DLD1 (cell line): ENCODE results near the gene MAG.

Experiments used
- in situ Hi-C: cut with HindIII; loops from 2 replicates; pipeline ENCODE4 v1.10.0; 2017; ENCODE audit warnings: low sequenced_read_pairs

MAG gene

DNA sequence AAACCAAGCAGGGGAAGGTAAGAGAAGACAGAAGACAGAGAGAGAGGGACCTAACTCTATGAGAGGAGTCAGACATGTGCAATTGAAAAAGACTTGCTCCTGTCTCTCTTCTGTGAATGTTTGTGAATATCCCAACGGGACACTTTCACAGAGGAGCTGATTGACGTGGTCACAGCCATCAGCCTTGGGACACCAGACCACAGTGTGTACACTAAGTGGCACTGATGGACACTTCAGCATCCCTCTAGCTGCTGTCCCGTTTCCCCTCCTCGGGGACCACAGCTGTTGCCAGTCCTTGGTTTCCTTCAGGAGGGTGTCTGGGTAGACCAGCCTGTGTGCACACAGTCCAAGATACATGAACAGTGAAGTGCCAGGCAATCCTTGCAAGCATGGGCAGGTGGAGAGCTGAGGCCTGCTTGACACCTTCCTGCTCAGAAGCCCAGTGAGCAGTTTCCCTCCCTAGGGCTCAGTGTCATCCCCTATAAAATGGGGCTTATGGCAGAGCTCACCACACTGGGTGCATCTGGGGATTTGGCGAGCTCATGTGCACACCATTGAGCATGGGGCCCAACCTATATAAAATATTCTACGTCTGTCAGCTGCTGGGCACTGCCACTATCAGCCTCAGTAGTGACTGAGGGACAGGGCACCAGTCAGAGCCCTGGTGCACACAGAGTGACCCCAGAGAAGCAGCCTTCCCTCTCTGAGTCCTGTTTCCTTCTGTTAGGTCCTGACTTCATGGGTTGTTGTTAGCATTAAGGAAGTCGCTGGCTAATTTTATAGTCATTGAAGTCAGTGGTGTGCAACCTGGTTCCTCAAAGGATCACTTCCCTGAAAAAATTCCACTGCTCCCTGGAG, 27.5 kb upstream of the MAG start:
- in situ Hi-C loops: no loop called here

DNA sequence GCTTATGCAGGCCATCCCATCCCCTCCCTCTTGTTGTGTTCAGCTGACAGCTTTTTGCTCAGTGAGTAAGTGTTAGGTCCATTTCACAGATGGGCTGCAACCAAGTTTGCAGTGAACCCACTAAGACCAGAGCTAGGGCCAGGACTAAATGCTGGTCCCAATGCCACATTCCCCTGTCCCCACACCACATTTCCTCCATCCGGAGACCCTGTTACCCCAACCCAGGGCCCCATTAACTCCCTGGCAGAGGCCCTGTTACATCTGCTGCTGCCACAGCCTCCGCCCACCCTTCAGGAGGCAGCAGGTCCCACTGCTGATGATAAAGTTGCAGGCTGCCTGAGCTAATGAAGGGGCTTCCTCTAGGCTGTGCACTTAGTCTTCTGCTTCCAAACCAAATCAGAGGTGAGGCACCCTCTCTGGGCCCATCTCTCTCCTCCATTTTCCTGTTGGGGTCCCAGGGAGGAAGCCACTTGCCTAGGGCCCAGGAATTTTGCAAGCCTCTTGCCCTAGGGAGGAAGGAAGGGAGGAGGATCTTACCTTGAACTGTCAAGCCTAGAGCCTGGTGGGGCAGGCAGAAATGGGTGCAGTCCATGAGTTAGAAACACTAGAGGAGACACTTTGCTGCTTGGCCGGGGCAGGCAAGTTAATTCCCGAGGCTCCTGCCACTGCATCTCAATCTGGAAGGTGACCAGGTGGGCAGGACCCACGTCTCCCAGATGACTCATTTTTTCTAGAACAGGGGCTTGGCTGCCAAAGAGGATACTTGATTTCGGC, 26.6 kb upstream of the MAG start:
- in situ Hi-C loops: no loop called here

DNA sequence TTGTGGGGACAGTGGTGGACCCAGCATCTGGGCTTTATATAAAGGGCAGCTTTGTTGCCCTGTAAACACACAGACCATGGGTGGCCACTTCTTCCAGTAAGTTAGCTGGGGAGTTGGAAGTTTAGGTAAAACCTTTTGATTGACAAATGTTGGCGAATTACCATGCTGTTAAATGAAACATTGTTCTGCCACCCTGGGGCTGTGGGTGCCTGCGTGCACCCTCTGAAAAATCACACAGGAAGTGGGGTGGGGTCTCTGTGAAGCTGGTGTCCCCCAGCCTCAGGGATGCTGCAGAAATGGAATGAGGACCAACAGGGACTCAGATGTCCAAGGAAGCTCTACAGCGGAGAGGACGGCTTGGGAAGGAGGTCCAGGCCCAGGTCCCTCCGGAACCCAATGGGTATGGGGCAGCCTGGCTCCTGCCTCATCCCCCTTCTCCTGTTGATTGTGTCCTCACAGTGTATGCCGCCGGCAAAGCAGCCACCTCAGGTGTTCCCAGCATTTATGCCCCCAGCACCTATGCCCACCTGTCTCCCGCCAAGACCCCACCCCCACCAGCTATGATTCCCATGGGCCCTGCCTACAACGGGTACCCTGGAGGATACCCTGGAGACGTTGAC, 26.0 kb upstream of the MAG start:
- in situ Hi-C loops: no loop called here

- in situ Hi-C loops: no loop called here
Measured at GRCh38 chr19:35266520-35267352, 25.2 kb upstream of the MAG start.

GRCh38 chr19:35267353-35267817, 24.6 kb upstream of the MAG start:
- in situ Hi-C loops: no loop called here

DNA sequence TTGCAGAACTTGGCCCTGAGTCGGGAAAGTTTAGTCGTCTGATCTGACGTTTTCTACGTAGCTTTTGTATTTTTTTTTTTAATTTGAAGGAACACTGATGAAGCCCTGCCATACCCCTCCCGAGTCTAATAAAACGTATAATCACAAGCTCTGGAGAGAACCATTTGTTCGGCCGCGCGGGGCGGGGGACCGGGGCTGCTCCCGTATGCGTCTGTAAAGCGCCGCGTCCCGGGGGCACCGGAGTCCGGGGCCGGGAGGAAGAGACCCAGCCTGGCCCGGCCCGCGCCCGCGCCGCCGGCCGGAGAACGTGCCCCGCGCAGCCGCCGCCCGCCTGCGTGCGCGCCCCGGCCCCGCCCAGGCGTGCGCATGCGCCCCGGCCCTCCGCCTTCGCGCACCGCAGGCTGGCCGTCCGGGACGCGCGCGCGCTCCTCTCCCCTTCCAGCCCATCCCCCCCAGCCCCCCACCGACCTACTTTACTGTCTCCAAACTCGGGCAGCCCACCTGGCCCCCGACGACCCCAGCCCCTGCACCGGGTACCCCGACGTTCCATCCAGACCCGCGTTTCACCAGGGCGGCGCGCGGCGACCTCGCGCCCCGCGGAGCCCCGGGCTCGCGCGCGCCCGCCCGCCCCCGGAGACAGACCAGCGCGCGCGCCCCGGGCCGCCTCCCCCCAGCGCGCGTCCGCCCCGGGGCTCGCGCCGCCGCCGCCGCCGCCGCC, 24.0 kb upstream of the MAG start:
- in situ Hi-C loops: no loop called here

DNA sequence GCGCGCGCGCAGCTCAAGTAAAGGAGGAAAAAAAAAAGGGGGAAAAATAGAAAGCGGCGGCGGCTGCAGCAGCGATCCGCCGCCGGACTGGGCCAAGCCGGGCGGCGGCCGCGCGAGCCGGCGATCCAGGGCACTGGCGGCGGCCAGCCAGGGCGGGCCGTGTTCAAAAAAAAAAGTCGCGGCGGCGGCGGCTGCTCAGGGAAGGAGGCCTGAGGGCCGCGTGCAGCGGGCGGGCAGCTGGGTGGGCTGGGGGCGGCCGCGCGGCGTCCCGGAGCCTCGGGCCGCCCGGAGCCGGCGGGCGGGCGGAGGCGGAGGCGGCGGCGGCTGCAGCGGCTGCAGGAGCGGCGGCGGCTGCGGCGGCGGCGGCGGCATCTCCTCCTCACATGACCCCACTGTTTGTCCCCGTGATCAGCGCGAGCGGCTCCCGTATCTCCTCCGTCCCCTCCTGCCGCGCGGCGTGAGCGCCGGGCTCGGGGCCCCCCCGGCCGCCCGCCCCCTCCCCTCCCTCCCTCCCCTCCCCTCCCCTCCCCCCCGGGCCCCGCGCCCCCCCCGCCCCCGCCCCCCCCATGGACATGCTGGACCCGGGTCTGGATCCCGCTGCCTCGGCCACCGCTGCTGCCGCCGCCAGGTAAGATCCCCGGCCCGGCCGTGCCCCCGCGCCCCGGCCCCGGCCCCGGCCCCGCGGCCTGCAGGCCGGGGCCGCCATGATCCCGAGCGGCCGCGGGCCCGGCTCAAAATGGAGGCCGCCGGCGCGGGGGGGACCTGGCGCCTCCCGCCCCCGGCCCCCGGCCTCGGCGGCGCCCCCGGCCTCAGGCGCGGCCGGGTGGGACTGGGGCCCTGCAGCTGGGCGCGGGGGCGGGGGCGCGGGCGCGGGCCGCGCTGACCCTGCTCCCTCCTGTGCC, 23.2 kb upstream of the MAG start, which contains the start of gene USF2:
Gene USF2, plus strand, starts transcription at position 427 of the 902 bp plus-strand sequence. Its CDS starts 140 bp downstream, at position 567.
- in situ Hi-C loops: no loop called here

DNA sequence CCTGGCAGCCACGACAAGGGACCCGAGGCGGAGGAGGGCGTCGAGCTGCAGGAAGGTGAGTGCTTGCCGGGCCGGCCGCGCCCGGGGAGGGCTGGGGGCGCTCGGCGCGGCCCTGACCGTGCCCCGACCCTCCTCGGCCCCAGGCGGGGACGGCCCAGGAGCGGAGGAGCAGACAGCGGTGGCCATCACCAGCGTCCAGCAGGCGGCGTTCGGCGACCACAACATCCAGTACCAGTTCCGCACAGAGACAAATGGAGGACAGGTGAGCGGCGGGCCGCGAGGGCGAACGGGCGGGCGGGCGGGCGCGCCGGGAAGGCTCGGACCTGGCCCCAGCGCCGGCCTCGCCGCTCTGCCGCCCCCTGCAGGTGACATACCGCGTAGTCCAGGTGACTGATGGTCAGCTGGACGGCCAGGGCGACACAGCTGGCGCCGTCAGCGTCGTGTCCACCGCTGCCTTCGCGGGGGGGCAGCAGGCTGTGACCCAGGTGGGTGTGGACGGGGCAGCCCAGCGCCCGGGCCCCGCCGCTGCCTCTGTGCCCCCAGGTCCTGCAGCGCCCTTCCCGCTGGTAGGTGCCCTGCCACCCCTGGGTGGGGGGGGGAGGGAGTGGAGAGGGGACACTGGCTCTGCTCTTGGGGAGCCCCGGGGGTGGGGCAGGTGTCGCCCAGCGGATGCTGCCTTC, 22.4 kb upstream of the MAG start:
- in situ Hi-C loops: no loop called here

- in situ Hi-C loops: no loop called here
Measured at GRCh38 chr19:35270381-35270811, 21.6 kb upstream of the MAG start.

- in situ Hi-C loops: no loop called here
Measured at GRCh38 chr19:35271546-35271945, 20.4 kb upstream of the MAG start.

DNA sequence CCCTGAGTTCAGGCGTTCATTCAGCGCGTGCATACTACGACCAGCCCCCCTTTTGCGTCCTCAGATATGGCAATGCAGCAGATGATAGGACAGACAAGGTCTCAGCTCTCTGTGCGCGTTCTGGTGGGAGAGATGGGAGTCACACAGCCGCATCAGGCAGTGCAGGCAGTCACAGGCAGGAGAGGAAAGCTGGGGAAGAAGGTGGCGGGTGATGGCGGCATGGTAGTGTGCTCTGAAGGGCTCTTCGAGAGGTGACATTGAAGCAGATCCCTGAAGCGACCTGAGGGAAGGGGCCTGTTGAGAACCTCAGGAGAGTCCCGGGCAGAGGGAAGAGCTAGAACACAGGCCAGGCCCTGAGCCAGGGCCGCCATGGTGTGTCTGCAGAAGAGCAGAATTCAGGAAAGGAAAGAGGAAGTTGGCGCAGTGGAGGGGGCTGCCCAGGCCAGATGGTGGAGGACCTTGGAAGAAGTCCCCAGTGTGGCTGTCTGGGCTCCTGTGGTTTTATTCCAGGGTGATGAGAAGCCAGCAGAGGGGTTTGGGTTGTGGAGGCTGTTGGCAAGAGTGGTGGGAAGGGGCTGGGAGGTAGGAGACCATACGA, 19.7 kb upstream of the MAG start:
- in situ Hi-C loops: no loop called here

DNA sequence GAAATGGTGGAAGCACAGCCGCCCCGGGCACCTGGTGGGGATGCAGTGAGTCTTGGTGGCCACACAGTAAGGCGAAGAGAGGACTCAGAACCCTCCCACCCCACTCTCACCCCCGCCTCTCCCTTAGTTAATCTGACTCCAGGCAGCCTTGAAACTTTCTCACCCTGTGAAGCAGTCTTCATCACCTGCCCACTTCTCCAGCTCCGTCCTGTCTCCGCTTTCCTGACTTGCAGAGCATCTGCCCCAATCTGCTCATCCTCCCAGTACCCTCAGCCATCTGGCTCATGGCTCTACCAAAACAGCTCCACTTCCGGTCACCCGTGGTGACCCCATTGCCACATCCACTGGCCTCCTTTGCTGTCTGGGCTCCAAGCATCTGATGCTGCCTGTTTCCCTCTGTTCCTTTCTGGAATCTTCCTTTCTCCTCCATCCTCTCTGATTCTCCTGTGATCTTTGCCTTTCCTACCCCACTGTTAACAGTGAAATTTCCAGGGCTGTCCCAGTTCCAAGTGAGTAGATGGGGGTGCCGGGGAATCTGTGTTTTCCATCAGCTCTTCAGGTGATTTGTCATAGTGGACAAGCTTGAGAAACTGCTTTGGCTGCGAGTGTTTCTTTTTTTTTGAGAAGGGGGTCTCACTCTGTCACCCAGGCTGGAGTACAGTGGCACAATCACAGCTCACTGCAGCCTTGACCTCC, 18.9 kb upstream of the MAG start:
- in situ Hi-C loops: no loop called here

DNA sequence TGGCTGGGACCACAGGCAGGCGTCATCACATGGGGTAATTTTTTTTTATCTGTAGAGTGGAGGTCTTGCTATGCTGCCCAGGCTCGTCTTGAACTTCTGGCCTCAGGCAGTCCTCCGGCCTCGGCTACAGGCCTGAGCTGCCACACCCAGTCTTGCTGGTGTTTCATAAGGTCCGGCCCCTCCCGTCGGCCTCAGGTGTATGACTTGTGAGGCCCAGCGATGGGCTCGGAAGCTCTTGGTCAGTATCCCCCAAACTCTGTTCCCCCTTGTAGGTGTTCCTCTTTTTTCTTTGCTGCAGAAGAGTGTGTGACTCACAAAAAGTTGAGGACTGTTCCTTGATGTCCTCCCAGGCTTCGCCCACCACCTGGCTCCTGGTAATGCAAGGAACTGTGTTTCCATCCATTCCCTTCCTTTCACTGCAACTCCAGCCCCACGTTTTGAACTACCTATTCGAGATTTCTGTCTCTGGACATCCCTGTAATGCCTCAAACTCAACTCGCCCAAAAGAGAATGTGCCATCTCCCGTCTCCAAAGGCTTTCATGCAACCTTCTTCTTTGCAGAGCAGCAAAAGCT, 18.2 kb upstream of the MAG start:
- in situ Hi-C loops: no loop called here

- in situ Hi-C loops: no loop called here
Measured at GRCh38 chr19:35274323-35274722, 17.6 kb upstream of the MAG start.

DNA sequence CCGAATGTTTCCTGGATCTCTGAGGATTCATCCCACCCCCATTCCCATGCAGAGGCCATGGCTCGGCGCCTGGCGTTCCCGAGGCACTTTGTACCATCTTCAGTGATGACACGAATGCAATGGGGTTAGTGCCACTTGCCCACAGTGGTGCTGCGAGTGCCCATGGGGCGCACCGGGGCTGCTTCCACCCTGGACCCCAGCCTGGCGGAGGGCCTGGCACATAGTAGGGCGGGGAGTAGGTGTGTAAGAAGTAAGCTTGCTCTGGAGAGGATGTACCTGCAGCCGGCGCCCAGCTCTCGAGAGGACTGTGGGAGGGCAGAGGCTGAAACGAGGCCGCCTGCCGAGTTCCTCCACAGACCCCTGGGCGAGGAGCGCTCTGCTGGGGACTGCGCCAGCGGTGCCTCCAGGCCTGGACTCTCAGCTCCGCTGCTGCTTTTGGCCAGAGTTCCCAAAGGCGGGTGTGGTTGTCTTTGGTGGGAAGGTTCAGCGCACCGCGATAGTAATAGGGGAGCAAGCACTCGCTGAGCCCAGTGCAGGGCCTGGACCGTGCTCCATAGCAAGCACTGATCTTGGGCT, 15.2 kb upstream of the MAG start:
- in situ Hi-C loops: loop anchor here (25.0 kb wide), 1 partner anchor 161 kb away; the partner anchor contains the start of gene FFAR2

DNA sequence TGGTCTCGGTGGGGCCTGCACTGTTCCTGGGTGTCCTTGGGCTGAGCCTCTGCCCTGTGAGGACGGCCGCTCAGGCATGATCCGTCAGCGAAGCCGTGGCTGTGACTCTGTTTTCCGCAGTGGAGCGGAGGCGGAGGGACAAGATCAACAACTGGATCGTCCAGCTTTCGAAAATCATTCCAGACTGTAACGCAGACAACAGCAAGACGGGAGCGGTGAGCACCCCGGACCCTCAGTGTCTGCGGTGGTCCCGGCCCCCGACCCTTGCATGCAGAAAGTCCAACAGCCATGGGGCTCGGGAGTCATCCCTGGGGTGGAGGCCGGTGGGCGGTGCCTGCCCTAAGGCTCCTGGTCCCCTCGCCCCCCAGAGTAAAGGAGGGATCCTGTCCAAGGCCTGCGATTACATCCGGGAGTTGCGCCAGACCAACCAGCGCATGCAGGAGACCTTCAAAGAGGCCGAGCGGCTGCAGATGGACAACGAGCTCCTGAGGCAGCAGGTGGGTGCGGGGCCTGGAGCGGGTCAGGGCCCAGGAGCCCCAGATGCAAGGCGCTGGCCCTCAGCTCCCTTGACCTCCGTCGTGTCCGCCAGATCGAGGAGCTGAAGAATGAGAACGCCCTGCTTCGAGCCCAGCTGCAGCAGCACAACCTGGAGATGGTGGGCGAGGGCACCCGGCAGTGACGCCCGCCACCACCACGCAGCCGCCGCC, 13.2 kb upstream of the MAG start:
- in situ Hi-C loops: loop anchor here (25.0 kb wide), 1 partner anchor 159 kb away; the partner anchor contains the start of gene FFAR2
